ENCODE measurements around the gene PCSK2.

The PCSK2 gene

GRCh38 chr20:17394411-17394810 is 167.6 kb downstream of the PCSK2 start:
- H3K4me3 ChIP-seq (ENCODE audit: low read depth, low read length) = no peak overlapping the region
- H3K4me1 ChIP-seq (ENCODE audit: control insufficient read depth, insufficient read depth, low read length, unreplicated experiment) = no peaks in the 10 kb centered on the region
- H3K79me2 ChIP-seq (ENCODE audit: control insufficient read depth, insufficient read depth, low read length, unreplicated experiment) = no peaks in the 10 kb centered on the region
- no peak overlapping the region for H2AFZ ChIP-seq (ENCODE audit: low read length, unreplicated experiment)
- H3K27me3 ChIP-seq (ENCODE audit: insufficient read depth, low read length) = peaks cover 28% of the 10 kb centered on the region
- no peaks in the 10 kb centered on the region for H3K36me3 ChIP-seq (ENCODE audit: insufficient read depth, low read length)
- H3K27ac ChIP-seq (ENCODE audit: low read depth, low read length) = no peak overlapping the region

- H3K79me2 ChIP-seq (ENCODE audit: control insufficient read depth, insufficient read depth, low read length, unreplicated experiment) = no peaks in the 10 kb centered on the region
- no peaks in the 10 kb centered on the region for H3K4me1 ChIP-seq (ENCODE audit: control insufficient read depth, insufficient read depth, low read length, unreplicated experiment)
- no peaks in the 10 kb centered on the region for H3K36me3 ChIP-seq (ENCODE audit: insufficient read depth, low read length)
- H3K4me3 ChIP-seq (ENCODE audit: low read depth, low read length) = no peak overlapping the region
- H3K27me3 ChIP-seq (ENCODE audit: insufficient read depth, low read length) = peaks cover 29% of the 10 kb centered on the region
- H2AFZ ChIP-seq (ENCODE audit: low read length, unreplicated experiment) = no peak overlapping the region
- no peak overlapping the region for H3K27ac ChIP-seq (ENCODE audit: low read depth, low read length)
Observed at GRCh38 chr20:17395729-17396128, 168.9 kb downstream of the PCSK2 start.

GRCh38 chr20:17399303-17399985 is 172.6 kb downstream of the PCSK2 start:
- Histone ChIP-seq H3K4me3 (ENCODE audit: low read depth, low read length) (no peak overlapping the region), H3K36me3 (ENCODE audit: insufficient read depth, low read length) (no peaks in the 10 kb centered on the region), H3K79me2 (ENCODE audit: control insufficient read depth, insufficient read depth, low read length, unreplicated experiment) (no peaks in the 10 kb centered on the region), H2AFZ (ENCODE audit: low read length, unreplicated experiment) (no peak overlapping the region), H3K27ac (ENCODE audit: low read depth, low read length) (no peak overlapping the region), H3K4me1 (ENCODE audit: control insufficient read depth, insufficient read depth, low read length, unreplicated experiment) (no peaks in the 10 kb centered on the region), H3K27me3 (ENCODE audit: insufficient read depth, low read length) (peaks cover 48% of the 10 kb centered on the region)

- no peaks in the 10 kb centered on the region for H3K36me3 ChIP-seq (ENCODE audit: insufficient read depth, low read length)
- no peaks in the 10 kb centered on the region for H3K79me2 ChIP-seq (ENCODE audit: control insufficient read depth, insufficient read depth, low read length, unreplicated experiment)
- no peak overlapping the region for H2AFZ ChIP-seq (ENCODE audit: low read length, unreplicated experiment)
- no peak overlapping the region for H3K4me3 ChIP-seq (ENCODE audit: low read depth, low read length)
- no peaks in the 10 kb centered on the region for H3K4me1 ChIP-seq (ENCODE audit: control insufficient read depth, insufficient read depth, low read length, unreplicated experiment)
- no peak overlapping the region for H3K27ac ChIP-seq (ENCODE audit: low read depth, low read length)
- H3K27me3 ChIP-seq (ENCODE audit: insufficient read depth, low read length) = peaks cover 65% of the 10 kb centered on the region
Observed at GRCh38 chr20:17403461-17403860, 176.6 kb downstream of the PCSK2 start.

- Histone ChIP-seq H3K36me3 (ENCODE audit: insufficient read depth, low read length) (no peaks in the 10 kb centered on the region), H2AFZ (ENCODE audit: low read length, unreplicated experiment) (no peak overlapping the region), H3K79me2 (ENCODE audit: control insufficient read depth, insufficient read depth, low read length, unreplicated experiment) (no peaks in the 10 kb centered on the region), H3K27ac (ENCODE audit: low read depth, low read length) (no peak overlapping the region), H3K27me3 (ENCODE audit: insufficient read depth, low read length) (peaks cover 86% of the 10 kb centered on the region), H3K4me3 (ENCODE audit: low read depth, low read length) (no peak overlapping the region), H3K4me1 (ENCODE audit: control insufficient read depth, insufficient read depth, low read length, unreplicated experiment) (no peaks in the 10 kb centered on the region)
Observed at GRCh38 chr20:17406051-17406590, 179.3 kb downstream of the PCSK2 start.

GRCh38 chr20:17407550-17407949 is 180.7 kb downstream of the PCSK2 start:
- Histone ChIP-seq H3K27me3 (ENCODE audit: insufficient read depth, low read length) (peaks cover 80% of the 10 kb centered on the region), H2AFZ (ENCODE audit: low read length, unreplicated experiment) (no peak overlapping the region), H3K27ac (ENCODE audit: low read depth, low read length) (no peak overlapping the region)

GRCh38 chr20:17417225-17417624 is 190.4 kb downstream of the PCSK2 start:
- Histone ChIP-seq H3K27me3 (ENCODE audit: insufficient read depth, low read length) (peaks cover 36% of the 10 kb centered on the region), H3K4me1 (ENCODE audit: control insufficient read depth, insufficient read depth, low read length, unreplicated experiment) (no peaks in the 10 kb centered on the region), H3K4me3 (ENCODE audit: low read depth, low read length) (no peak overlapping the region), H2AFZ (ENCODE audit: low read length, unreplicated experiment) (no peak overlapping the region), H3K36me3 (ENCODE audit: insufficient read depth, low read length) (no peaks in the 10 kb centered on the region), H3K79me2 (ENCODE audit: control insufficient read depth, insufficient read depth, low read length, unreplicated experiment) (no peaks in the 10 kb centered on the region), H3K27ac (ENCODE audit: low read depth, low read length) (no peak overlapping the region)

More at GRCh38 chr20:17407550-17407949, 180.7 kb downstream of the PCSK2 start:
- Histone ChIP-seq H3K36me3 (ENCODE audit: insufficient read depth, low read length) (no peaks in the 10 kb centered on the region), H3K4me1 (ENCODE audit: control insufficient read depth, insufficient read depth, low read length, unreplicated experiment) (no peaks in the 10 kb centered on the region), H3K4me3 (ENCODE audit: low read depth, low read length) (no peak overlapping the region), H3K79me2 (ENCODE audit: control insufficient read depth, insufficient read depth, low read length, unreplicated experiment) (no peaks in the 10 kb centered on the region)

- no peak overlapping the region for H3K27ac ChIP-seq (ENCODE audit: low read depth, low read length)
- peaks cover 44% of the 10 kb centered on the region for H3K27me3 ChIP-seq (ENCODE audit: insufficient read depth, low read length)
- no peak overlapping the region for H3K4me3 ChIP-seq (ENCODE audit: low read depth, low read length)
- no peaks in the 10 kb centered on the region for H3K79me2 ChIP-seq (ENCODE audit: control insufficient read depth, insufficient read depth, low read length, unreplicated experiment)
- no peaks in the 10 kb centered on the region for H3K4me1 ChIP-seq (ENCODE audit: control insufficient read depth, insufficient read depth, low read length, unreplicated experiment)
- no peak overlapping the region for H2AFZ ChIP-seq (ENCODE audit: low read length, unreplicated experiment)
- no peaks in the 10 kb centered on the region for H3K36me3 ChIP-seq (ENCODE audit: insufficient read depth, low read length)
Observed at GRCh38 chr20:17418737-17419136, 191.9 kb downstream of the PCSK2 start.

GRCh38 chr20:17419479-17420041 is 192.7 kb downstream of the PCSK2 start:
- H3K4me3 ChIP-seq (ENCODE audit: low read depth, low read length) = no peak overlapping the region
- peaks cover 44% of the 10 kb centered on the region for H3K27me3 ChIP-seq (ENCODE audit: insufficient read depth, low read length)
- no peaks in the 10 kb centered on the region for H3K4me1 ChIP-seq (ENCODE audit: control insufficient read depth, insufficient read depth, low read length, unreplicated experiment)
- no peaks in the 10 kb centered on the region for H3K79me2 ChIP-seq (ENCODE audit: control insufficient read depth, insufficient read depth, low read length, unreplicated experiment)
- H2AFZ ChIP-seq (ENCODE audit: low read length, unreplicated experiment) = no peak overlapping the region
- H3K27ac ChIP-seq (ENCODE audit: low read depth, low read length) = no peak overlapping the region
- no peaks in the 10 kb centered on the region for H3K36me3 ChIP-seq (ENCODE audit: insufficient read depth, low read length)

- peaks cover 44% of the 10 kb centered on the region for H3K27me3 ChIP-seq (ENCODE audit: insufficient read depth, low read length)
- no peak overlapping the region for H3K27ac ChIP-seq (ENCODE audit: low read depth, low read length)
- no peaks in the 10 kb centered on the region for H3K4me1 ChIP-seq (ENCODE audit: control insufficient read depth, insufficient read depth, low read length, unreplicated experiment)
- no peak overlapping the region for H2AFZ ChIP-seq (ENCODE audit: low read length, unreplicated experiment)
- H3K79me2 ChIP-seq (ENCODE audit: control insufficient read depth, insufficient read depth, low read length, unreplicated experiment) = no peaks in the 10 kb centered on the region
- no peak overlapping the region for H3K4me3 ChIP-seq (ENCODE audit: low read depth, low read length)
- no peaks in the 10 kb centered on the region for H3K36me3 ChIP-seq (ENCODE audit: insufficient read depth, low read length)
Observed at GRCh38 chr20:17421493-17421892, 194.7 kb downstream of the PCSK2 start.

GRCh38 chr20:17423782-17424181 is 196.9 kb downstream of the PCSK2 start:
- H3K79me2 ChIP-seq (ENCODE audit: control insufficient read depth, insufficient read depth, low read length, unreplicated experiment) = no peaks in the 10 kb centered on the region
- H3K36me3 ChIP-seq (ENCODE audit: insufficient read depth, low read length) = no peaks in the 10 kb centered on the region
- H3K4me1 ChIP-seq (ENCODE audit: control insufficient read depth, insufficient read depth, low read length, unreplicated experiment) = no peaks in the 10 kb centered on the region
- peaks cover 42% of the 10 kb centered on the region for H3K27me3 ChIP-seq (ENCODE audit: insufficient read depth, low read length)
- no peak overlapping the region for H3K4me3 ChIP-seq (ENCODE audit: low read depth, low read length)
- no peak overlapping the region for H2AFZ ChIP-seq (ENCODE audit: low read length, unreplicated experiment)
- H3K27ac ChIP-seq (ENCODE audit: low read depth, low read length) = no peak overlapping the region

Measured in ACC112 (cell line).